Measurements from ENCODE around the gene RPL13A. TPM values are rescaled to one million over a fixed set of nuclear protein-coding genes. Genes with fewer than 3 reads are reported as not detected.

RPL13A gene
- total and polyA plus RNA-seq, 2 of the 13 experiments (the other 11 are each of a cell fraction or from before 2014, with no cell fraction given), result 2,601 to 3,407 TPM

- TF ChIP-seq, protein P1, sequence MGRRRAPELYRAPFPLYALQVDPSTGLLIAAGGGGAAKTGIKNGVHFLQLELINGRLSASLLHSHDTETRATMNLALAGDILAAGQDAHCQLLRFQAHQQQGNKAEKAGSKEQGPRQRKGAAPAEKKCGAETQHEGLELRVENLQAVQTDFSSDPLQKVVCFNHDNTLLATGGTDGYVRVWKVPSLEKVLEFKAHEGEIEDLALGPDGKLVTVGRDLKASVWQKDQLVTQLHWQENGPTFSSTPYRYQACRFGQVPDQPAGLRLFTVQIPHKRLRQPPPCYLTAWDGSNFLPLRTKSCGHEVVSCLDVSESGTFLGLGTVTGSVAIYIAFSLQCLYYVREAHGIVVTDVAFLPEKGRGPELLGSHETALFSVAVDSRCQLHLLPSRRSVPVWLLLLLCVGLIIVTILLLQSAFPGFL (CRISPR knock-in tag; IDR thresholded peaks at IDR 0.05), result no peak
- peak; percentile 99 for TF ChIP-seq ZNF143 (CRISPR knock-in tag; IDR thresholded peaks at IDR 0.05)
- TF ChIP-seq PHB2 (IDR thresholded peaks at IDR 0.05; ENCODE audit: partially characterized antibody), result no peak
- peak; percentile 6; the same call in 1 of the 2 replicates for TF ChIP-seq SMC3 (IDR thresholded peaks at IDR 0.05; ENCODE audit: low read length)
- no peak for TF ChIP-seq IKZF1 (IDR thresholded peaks at IDR 0.05)
- no peak for TF ChIP-seq ZNF17 (CRISPR knock-in tag; IDR thresholded peaks at IDR 0.05)
- TF ChIP-seq ZSCAN20 (CRISPR knock-in tag; IDR thresholded peaks at IDR 0.05; ENCODE audit: borderline replicate concordance), result no peak
- TF ChIP-seq, protein P2, sequence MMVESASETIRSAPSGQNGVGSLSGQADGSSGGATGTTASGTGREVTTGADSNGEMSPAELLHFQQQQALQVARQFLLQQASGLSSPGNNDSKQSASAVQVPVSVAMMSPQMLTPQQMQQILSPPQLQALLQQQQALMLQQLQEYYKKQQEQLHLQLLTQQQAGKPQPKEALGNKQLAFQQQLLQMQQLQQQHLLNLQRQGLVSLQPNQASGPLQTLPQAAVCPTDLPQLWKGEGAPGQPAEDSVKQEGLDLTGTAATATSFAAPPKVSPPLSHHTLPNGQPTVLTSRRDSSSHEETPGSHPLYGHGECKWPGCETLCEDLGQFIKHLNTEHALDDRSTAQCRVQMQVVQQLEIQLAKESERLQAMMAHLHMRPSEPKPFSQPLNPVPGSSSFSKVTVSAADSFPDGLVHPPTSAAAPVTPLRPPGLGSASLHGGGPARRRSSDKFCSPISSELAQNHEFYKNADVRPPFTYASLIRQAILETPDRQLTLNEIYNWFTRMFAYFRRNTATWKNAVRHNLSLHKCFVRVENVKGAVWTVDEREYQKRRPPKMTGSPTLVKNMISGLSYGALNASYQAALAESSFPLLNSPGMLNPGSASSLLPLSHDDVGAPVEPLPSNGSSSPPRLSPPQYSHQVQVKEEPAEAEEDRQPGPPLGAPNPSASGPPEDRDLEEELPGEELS (CRISPR knock-in tag; IDR thresholded peaks at IDR 0.05), result peak; percentile 25; the same call in 1 of the 2 replicates
- TF ChIP-seq PHF21A (CRISPR knock-in tag; IDR thresholded peaks at IDR 0.05), result peak; percentile 40; the same call in 1 of the 2 replicates
- no peak; the same call in 1 of the 2 replicates for TF ChIP-seq ZNF747 (CRISPR knock-in tag; IDR thresholded peaks at IDR 0.05; ENCODE audit: borderline replicate concordance)
- TF ChIP-seq, protein P3, sequence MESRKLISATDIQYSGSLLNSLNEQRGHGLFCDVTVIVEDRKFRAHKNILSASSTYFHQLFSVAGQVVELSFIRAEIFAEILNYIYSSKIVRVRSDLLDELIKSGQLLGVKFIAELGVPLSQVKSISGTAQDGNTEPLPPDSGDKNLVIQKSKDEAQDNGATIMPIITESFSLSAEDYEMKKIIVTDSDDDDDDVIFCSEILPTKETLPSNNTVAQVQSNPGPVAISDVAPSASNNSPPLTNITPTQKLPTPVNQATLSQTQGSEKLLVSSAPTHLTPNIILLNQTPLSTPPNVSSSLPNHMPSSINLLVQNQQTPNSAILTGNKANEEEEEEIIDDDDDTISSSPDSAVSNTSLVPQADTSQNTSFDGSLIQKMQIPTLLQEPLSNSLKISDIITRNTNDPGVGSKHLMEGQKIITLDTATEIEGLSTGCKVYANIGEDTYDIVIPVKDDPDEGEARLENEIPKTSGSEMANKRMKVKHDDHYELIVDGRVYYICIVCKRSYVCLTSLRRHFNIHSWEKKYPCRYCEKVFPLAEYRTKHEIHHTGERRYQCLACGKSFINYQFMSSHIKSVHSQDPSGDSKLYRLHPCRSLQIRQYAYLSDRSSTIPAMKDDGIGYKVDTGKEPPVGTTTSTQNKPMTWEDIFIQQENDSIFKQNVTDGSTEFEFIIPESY (CRISPR knock-in tag; IDR thresholded peaks at IDR 0.05), result peak; percentile 93
- TF ChIP-seq EZH2 (conservative IDR thresholded peaks at IDR 0.05; ENCODE audit: low read depth, low read length), result no peak
- no peak for TF ChIP-seq BCL6 (CRISPR knock-in tag; IDR thresholded peaks at IDR 0.05)
Measured at GRCh38 chr19:49443366-49444099, 43.9 kb upstream of the RPL13A start (continued).

Data from HepG2 (cell line).